Measurements from ENCODE around the gene SEC22C.

SEC22C gene

GRCh38 chr3:42510325-42510724 is 71.4 kb downstream of the SEC22C start:
- no peak for DNase-seq

GRCh38 chr3:42509111-42509510 is 72.7 kb downstream of the SEC22C start:
- no peak for DNase-seq

- no peak for DNase-seq
Measured at GRCh38 chr3:42508562-42508961, 73.2 kb downstream of the SEC22C start.

- no peak for DNase-seq
Measured at GRCh38 chr3:42507761-42508335, 73.9 kb downstream of the SEC22C start.

- DNase-seq: no peak
Measured at GRCh38 chr3:42507252-42507651, 74.5 kb downstream of the SEC22C start.

GRCh38 chr3:42505849-42506410 is 75.8 kb downstream of the SEC22C start:
- DNase-seq: no peak

- DNase-seq: no peak
Measured at GRCh38 chr3:42505128-42505848, 76.5 kb downstream of the SEC22C start.

GRCh38 chr3:42504334-42505127 is 77.2 kb downstream of the SEC22C start:
- no peak for DNase-seq

GRCh38 chr3:42503957-42504333 is 77.8 kb downstream of the SEC22C start:
- DNase-seq: no peak

GRCh38 chr3:42503251-42503924 is 78.4 kb downstream of the SEC22C start:
- no peak for DNase-seq

GRCh38 chr3:42502429-42503250 is 79.1 kb downstream of the SEC22C start, which contains the start of gene VIPR1:
VIPR1 (plus strand) TSS chr3:42502643; CDS start chr3:42502736, 93 bp downstream.
- peak; percentile 65 for DNase-seq

GRCh38 chr3:42501681-42502428 is 79.9 kb downstream of the SEC22C start:
- DNase-seq: peak; percentile 51

- no peak for DNase-seq
Measured at GRCh38 chr3:42501321-42501680, 80.5 kb downstream of the SEC22C start.

GRCh38 chr3:42500909-42501308 is 80.9 kb downstream of the SEC22C start:
- DNase-seq: no peak

- no peak for DNase-seq
Measured at GRCh38 chr3:42500091-42500490, 81.7 kb downstream of the SEC22C start.

- no peak for DNase-seq
Measured at GRCh38 chr3:42499478-42499871, 82.3 kb downstream of the SEC22C start.

GRCh38 chr3:42498791-42499477 is 82.8 kb downstream of the SEC22C start:
- DNase-seq: no peak

GRCh38 chr3:42498034-42498433 is 83.7 kb downstream of the SEC22C start:
- DNase-seq: no peak
